DND-41 (cell line): ENCODE measurements around the gene POFUT2.

Experiments
- ATAC-seq: fragments of 200-7000 bp; cut with Tn5 transposase; 3 replicates; pipeline ENCODE4 v1.9.1; 2021; ENCODE audit warnings: low read depth; ENCODE audit not compliant: insufficient read depth
- DNase-seq: peaks from one replicate; pipeline ENCODE4 v3.0.0-alpha.2; 2020
- H2AFZ ChIP-seq: 2 replicates; pipeline ENCODE4 v1.6.0; 2012; ENCODE audit warnings: low read depth, low read length
- H3K27ac ChIP-seq: 2 replicates; pipeline ENCODE4 v1.5.1; 2012; ENCODE audit warnings: low read length, inconsistent platforms
- H3K27me3 ChIP-seq: fragments of 200-600 bp; sonication (generic); 2 replicates; pipeline ENCODE4 v1.6.0; 2012; ENCODE audit warnings: low read length, mild to moderate bottlenecking, inconsistent platforms; ENCODE audit not compliant: insufficient read depth, poor library complexity
- H3K36me3 ChIP-seq: 2 replicates; pipeline ENCODE4 v1.5.1; 2012; ENCODE audit warnings: low read length, inconsistent platforms; ENCODE audit not compliant: insufficient read depth
- H3K4me1 ChIP-seq: 2 replicates; pipeline ENCODE4 v1.5.1; 2012; ENCODE audit warnings: mild to moderate bottlenecking, low read length; ENCODE audit not compliant: insufficient read depth
- H3K4me2 ChIP-seq: 2 replicates; pipeline ENCODE4 v1.6.0; 2012; ENCODE audit warnings: mild to moderate bottlenecking, moderate library complexity, low read length, inconsistent platforms; ENCODE audit not compliant: insufficient read depth
- H3K4me3 ChIP-seq, 2 experiments: fragments of 200-600 bp in 1 of 2; shearing (Covaris generic) in 1 of 2; 2 replicates each; pipeline ENCODE4 v1.5.1; 2012 to 2016; ENCODE audit warnings: inconsistent platforms in 2 of 2, low read length in 2 of 2, mild to moderate bottlenecking in 2 of 2, low read depth in 1 of 2, moderate library complexity in 1 of 2
- H3K79me2 ChIP-seq: 2 replicates; pipeline ENCODE4 v1.6.0; 2012; ENCODE audit warnings: low read length, inconsistent platforms; ENCODE audit not compliant: insufficient read depth
- H3K9ac ChIP-seq: 2 replicates; pipeline ENCODE4 v1.6.0; 2012; ENCODE audit warnings: low read depth, mild to moderate bottlenecking, inconsistent platforms, low read length, moderate library complexity
- H3K9me3 ChIP-seq: 2 replicates; pipeline ENCODE4 v1.5.1; 2012; ENCODE audit warnings: low read length, moderate library complexity, mild to moderate bottlenecking, inconsistent platforms; ENCODE audit not compliant: insufficient read depth, severe bottlenecking
- H4K20me1 ChIP-seq: 2 replicates; pipeline ENCODE4 v1.6.0; 2012; ENCODE audit warnings: low read length; ENCODE audit not compliant: insufficient read depth
- EZH2 ChIP-seq: IDR thresholded peaks from 3 replicates; pipeline ENCODE4 v1.6.1; 2012; ENCODE audit warnings: borderline replicate concordance, low read depth, mild to moderate bottlenecking, moderate library complexity, low read length, inconsistent platforms; ENCODE audit not compliant: severe bottlenecking
- TF ChIP-seq, protein P1 (sequence below): IDR thresholded peaks from 2 replicates; pipeline ENCODE4 v1.5.1; 2012; ENCODE audit warnings: borderline replicate concordance, low read length, moderate library complexity, mild to moderate bottlenecking; ENCODE audit not compliant: poor library complexity, severe bottlenecking; ENCODE audit errors: extremely low read depth

The POFUT2 gene

DNA sequence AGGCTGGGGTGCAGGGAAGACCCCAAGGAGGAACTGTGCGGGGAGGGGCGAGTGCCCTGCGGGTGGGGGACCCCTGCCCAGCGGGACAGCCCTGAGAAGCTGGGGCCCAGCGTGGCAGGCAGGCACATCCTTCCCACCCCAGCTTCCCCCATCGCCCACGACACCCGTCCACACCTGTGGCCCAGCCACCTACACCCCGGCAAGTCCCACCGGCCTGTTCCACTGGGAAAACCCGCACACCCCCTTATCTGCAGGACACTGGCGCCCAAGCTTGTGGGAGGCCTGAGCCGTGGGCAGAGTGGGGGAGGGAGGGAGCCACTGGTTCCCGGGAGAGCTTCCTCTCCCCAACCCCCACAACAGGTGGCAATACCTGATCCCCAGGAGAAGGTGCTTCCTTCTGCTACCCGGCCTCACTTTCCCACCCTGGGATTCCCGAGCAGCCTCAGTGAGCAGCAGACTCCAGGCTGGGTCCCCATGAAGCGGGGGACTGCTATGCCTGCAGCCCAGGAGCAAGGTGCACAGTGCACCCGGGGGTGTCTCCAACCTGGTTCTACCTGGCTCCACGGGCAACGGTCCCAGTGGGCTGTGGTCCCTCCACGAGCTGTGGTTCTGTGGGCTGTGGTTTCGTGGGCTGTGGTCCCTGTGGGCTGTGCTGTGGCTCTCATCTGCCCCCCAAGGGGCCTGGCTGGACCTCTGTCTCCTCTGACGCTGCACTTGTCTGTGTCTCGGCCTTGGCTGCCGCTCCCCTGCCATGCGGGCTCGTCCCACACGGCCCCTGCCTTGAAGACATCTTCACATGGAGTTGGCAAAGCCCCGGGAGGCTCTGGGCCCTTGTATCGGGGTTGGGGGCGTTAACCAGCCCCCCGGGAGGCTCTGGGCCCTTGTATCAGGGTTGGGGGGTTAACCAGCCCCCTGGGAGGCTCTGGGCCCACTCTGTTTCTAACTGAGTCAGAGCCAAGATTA lies 37.8 kb upstream of the POFUT2 start:
- H4K20me1 ChIP-seq = peaks cover 16% of the 10 kb centered on the region
- H3K27ac ChIP-seq = no peak overlapping the region
- H3K79me2 ChIP-seq = no peaks in the 10 kb centered on the region
- no peak; the same call in 2 of the 3 replicates for ATAC-seq
- no peak overlapping the region for H3K4me2 ChIP-seq
- no peak overlapping the region for H2AFZ ChIP-seq
- DNase-seq = no peak
- H3K27me3 ChIP-seq = peaks cover 11% of the 10 kb centered on the region
- no peaks in the 10 kb centered on the region for H3K9me3 ChIP-seq
- no peak for TF ChIP-seq EZH2
- TF ChIP-seq, protein P1, sequence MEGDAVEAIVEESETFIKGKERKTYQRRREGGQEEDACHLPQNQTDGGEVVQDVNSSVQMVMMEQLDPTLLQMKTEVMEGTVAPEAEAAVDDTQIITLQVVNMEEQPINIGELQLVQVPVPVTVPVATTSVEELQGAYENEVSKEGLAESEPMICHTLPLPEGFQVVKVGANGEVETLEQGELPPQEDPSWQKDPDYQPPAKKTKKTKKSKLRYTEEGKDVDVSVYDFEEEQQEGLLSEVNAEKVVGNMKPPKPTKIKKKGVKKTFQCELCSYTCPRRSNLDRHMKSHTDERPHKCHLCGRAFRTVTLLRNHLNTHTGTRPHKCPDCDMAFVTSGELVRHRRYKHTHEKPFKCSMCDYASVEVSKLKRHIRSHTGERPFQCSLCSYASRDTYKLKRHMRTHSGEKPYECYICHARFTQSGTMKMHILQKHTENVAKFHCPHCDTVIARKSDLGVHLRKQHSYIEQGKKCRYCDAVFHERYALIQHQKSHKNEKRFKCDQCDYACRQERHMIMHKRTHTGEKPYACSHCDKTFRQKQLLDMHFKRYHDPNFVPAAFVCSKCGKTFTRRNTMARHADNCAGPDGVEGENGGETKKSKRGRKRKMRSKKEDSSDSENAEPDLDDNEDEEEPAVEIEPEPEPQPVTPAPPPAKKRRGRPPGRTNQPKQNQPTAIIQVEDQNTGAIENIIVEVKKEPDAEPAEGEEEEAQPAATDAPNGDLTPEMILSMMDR = no peak
- H3K9ac ChIP-seq = no peak overlapping the region
- no peak overlapping the region for H3K4me3 ChIP-seq
- H3K36me3 ChIP-seq = no peaks in the 10 kb centered on the region
- H3K4me1 ChIP-seq = no peaks in the 10 kb centered on the region

DNA sequence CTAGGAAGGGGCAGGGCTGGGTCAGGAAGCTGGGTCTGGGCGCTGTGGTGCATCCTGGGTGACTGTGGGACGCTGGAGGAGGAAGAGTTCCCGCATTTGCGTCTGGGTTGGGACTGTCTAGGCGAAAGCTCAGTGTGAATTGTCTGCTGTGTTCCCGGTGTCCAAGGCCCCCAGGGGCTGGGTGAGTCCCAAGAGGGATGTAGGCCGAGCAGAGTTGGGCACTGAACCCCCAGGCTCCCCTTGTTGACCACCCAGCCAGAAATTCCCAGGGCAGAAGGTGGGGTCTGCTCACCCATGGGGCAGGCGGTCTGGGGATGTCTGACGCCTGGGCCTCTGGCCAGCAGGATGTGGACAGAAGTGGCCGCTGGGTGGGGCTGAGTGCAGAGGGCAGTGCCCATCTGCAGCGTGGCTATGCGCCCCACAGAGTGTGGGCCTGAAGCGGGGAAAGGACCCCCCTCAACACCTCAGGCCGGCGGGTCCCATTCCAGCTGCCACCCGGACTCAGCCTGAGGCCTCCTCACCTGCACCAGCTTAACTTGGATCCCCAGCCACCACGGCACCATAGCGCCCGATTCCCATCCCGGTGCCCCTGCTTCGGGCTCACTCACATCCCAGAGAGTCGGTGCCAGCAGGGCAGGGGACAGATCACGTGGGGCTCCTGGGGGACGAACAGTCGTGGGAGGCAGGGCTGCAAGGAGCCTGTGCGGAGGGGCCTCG lies 37.0 kb upstream of the POFUT2 start:
- no peak for TF ChIP-seq EZH2
- TF ChIP-seq, protein P1 = no peak
- DNase-seq = no peak

DNA sequence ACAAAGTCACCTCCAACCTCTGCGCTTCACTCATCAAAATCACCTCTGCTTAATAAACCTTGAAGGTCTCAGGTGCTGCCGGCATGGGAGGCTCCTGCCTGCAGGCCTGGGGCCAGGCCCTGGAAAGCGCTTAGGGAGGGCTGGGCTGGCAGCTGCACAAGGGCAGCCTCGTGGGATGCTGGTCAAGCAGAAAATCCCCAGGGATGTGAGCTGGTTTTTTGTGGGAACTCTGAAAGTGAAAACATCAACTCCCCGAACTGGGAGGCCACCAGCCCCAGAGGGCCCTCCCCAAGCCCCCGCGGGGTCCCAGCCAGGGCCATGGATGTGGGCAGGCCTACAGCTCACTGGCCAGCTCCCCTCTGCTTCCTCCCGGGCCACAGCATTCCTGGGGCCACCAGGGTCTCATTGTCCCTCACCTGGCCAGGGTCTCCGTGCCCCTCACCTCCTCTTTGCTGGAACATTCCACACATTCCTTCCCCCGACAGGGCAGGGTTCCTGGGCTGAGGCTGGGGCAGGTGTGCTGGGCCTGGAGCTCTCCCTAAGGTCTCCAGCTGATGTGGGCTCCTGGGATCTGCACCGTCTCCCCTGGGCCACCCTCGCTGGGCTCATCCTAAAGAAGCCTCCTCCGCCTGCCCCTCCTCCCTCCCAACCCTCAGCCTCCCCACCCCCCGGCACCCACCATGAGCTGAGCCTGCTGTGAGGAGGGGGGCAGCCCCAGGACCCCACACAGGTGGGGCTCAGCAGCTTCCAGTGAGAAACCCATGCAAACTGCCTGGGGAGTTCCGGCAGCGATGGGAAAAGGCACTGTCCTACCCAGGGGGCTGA lies 36.0 kb upstream of the POFUT2 start:
- H3K4me1 ChIP-seq = no peaks in the 10 kb centered on the region
- no peaks in the 10 kb centered on the region for H3K9me3 ChIP-seq
- H3K79me2 ChIP-seq = no peaks in the 10 kb centered on the region
- no peaks in the 10 kb centered on the region for H3K36me3 ChIP-seq
- H3K4me2 ChIP-seq = no peak overlapping the region
- H3K4me3 ChIP-seq = no peak overlapping the region
- H3K9ac ChIP-seq = no peak overlapping the region
- no peak overlapping the region for H3K27ac ChIP-seq
- H3K27me3 ChIP-seq = peaks cover 11% of the 10 kb centered on the region
- no peak for ATAC-seq
- no peak overlapping the region for H2AFZ ChIP-seq
- no peak for TF ChIP-seq EZH2
- TF ChIP-seq, protein P1 = no peak
- peaks cover 16% of the 10 kb centered on the region for H4K20me1 ChIP-seq
- no peak for DNase-seq

More for the DNA sequence above, 37.0 kb upstream of the POFUT2 start:
- ATAC-seq = no peak
- Histone ChIP-seq H3K9ac (no peak overlapping the region), H3K4me2 (no peak overlapping the region), H3K9me3 (no peaks in the 10 kb centered on the region), H4K20me1 (peaks cover 16% of the 10 kb centered on the region), H2AFZ (no peak overlapping the region), H3K27me3 (peaks cover 11% of the 10 kb centered on the region), H3K27ac (no peak overlapping the region), H3K4me3 (no peak overlapping the region), H3K4me1 (no peaks in the 10 kb centered on the region), H3K79me2 (no peaks in the 10 kb centered on the region), H3K36me3 (no peaks in the 10 kb centered on the region)
